K562 (cell line): ENCODE data around the gene HDAC6. TPM values are rescaled to one million over a fixed set of nuclear protein-coding genes. Genes with fewer than 3 reads are reported as not detected.

ENCODE experiments used
- AFF4 ChIP-seq: sonication (generic); formaldehyde crosslinking; IDR thresholded peaks from 2 replicates; pipeline ENCODE4 v1.8.0; 2023; ENCODE audit warnings: mild to moderate bottlenecking, missing genetic modification reagents
- C11orf30 ChIP-seq: fragments of 450-650 bp; IDR thresholded peaks from 2 replicates; pipeline ENCODE4 v1.6.1; 2016; ENCODE audit warnings: low read depth, mild to moderate bottlenecking
- DDX20 ChIP-seq: fragments of 450-650 bp; IDR thresholded peaks from 2 replicates; pipeline ENCODE4 v1.6.1; 2016; ENCODE audit warnings: missing genetic modification characterization, low read depth, mild to moderate bottlenecking, missing compliant biosample characterization, moderate library complexity
- ETS2 ChIP-seq: IDR thresholded peaks from 2 replicates; pipeline ENCODE4 v1.6.1; 2016; ENCODE audit warnings: borderline replicate concordance, missing genetic modification characterization, mild to moderate bottlenecking, moderate library complexity, missing compliant biosample characterization; ENCODE audit not compliant: poor library complexity, severe bottlenecking
- HSF4 ChIP-seq: fragments of 250-450 bp; sonication (Bioruptor Pico); IDR thresholded peaks from 2 replicates; pipeline ENCODE4 v2.1.2; 2022; ENCODE audit warnings: mild to moderate bottlenecking, moderate library complexity, borderline replicate concordance
- IRF2 ChIP-seq: sonication (generic); formaldehyde crosslinking; IDR thresholded peaks from 2 replicates; pipeline ENCODE4 v1.8.1; 2022; ENCODE audit warnings: mild to moderate bottlenecking, missing genetic modification reagents
- LCOR ChIP-seq: sonication (generic); formaldehyde crosslinking; IDR thresholded peaks from 2 replicates; pipeline ENCODE4 v1.8.0; 2022; ENCODE audit warnings: mild to moderate bottlenecking, missing genetic modification reagents
- MAX ChIP-seq: sonication (generic); formaldehyde crosslinking; IDR thresholded peaks from 2 replicates; pipeline ENCODE4 v1.9.0; 2022; ENCODE audit warnings: mild to moderate bottlenecking, missing genetic modification reagents
- RAD51 ChIP-seq: fragments of 450-650 bp; IDR thresholded peaks from 2 replicates; pipeline ENCODE4 v1.7.1; 2016; ENCODE audit warnings: low read depth, mild to moderate bottlenecking, borderline replicate concordance
- SMAD3 ChIP-seq: fragments of 450-650 bp; formaldehyde crosslinking; conservative IDR thresholded peaks from 2 replicates; pipeline ENCODE4 v1.4.0; 2020; ENCODE audit warnings: mild to moderate bottlenecking
- SMARCB1 ChIP-seq: IDR thresholded peaks from 2 replicates; pipeline ENCODE4 v1.6.1; 2011; ENCODE audit warnings: improper control_type of control experiment, low read depth; ENCODE audit not compliant: insufficient read length
- TAF7 ChIP-seq: fragments of 450-650 bp; IDR thresholded peaks from 2 replicates; pipeline ENCODE4 v1.6.1; 2016; ENCODE audit warnings: missing genetic modification characterization, missing compliant biosample characterization
- TAL1 ChIP-seq: fragments of 450-650 bp; IDR thresholded peaks from 2 replicates; pipeline ENCODE4 v1.6.1; 2016; ENCODE audit warnings: mild to moderate bottlenecking
- TFAM ChIP-seq: fragments of 250-450 bp; sonication (Bioruptor Pico); conservative IDR thresholded peaks from 2 replicates; pipeline ENCODE4 v1.5.0; 2021; ENCODE audit warnings: mild to moderate bottlenecking, moderate library complexity
- THRB ChIP-seq: fragments of 450-650 bp; formaldehyde crosslinking; conservative IDR thresholded peaks from 2 replicates; pipeline ENCODE4 v1.4.0; 2022; ENCODE audit warnings: mild to moderate bottlenecking, missing genetic modification characterization
- ZMIZ1 ChIP-seq, 2 experiments: fragments of 150-350 bp in 1 of 2; IDR thresholded peaks; 2 replicates each; pipeline ENCODE4 v1.6.1; 2012 to 2016; ENCODE audit warnings: low read depth in 2 of 2, low read length in 2 of 2, mild to moderate bottlenecking in 1 of 2, moderate library complexity in 1 of 2
- ZNF146 ChIP-seq: IDR thresholded peaks from one replicate; pipeline ENCODE4 v1.6.1; 2018; ENCODE audit warnings: missing compliant biosample characterization; ENCODE audit not compliant: unreplicated experiment
- ZNF23 ChIP-seq: fragments of 250-450 bp; sonication (Bioruptor Pico); IDR thresholded peaks from 2 replicates; pipeline ENCODE4 v1.4.0; 2020; ENCODE audit warnings: mild to moderate bottlenecking
- ZNF282 ChIP-seq: sonication (generic); formaldehyde crosslinking; IDR thresholded peaks from 2 replicates; pipeline ENCODE4 v1.8.1; 2023; ENCODE audit warnings: missing genetic modification reagents
- polyA plus RNA-seq, 8 experiments: library from polyadenylated mRNA; depleted of rRNA in 4 of 8; stranded (reverse) in 5 of 8; unstranded in 3 of 8; fragments of >200 nt; fragmentation: Nextera tagmentation in 2 of 8; fragmentation: Illumina TruSeq in 1 of 8; extraction: Ambion mirVana in 2 of 8; extraction: Trizol in 1 of 8; gene quantifications; 2 replicates each; pipeline versions ENCODE4 v1.2.1 to v1.2.3, GENCODE V29; 2011 to 2014; ENCODE audit warnings: inconsistent platforms in 1 of 8, missing spikeins in 1 of 8
- total RNA-seq, 7 experiments: library from RNA; depleted of rRNA in 6 of 7; stranded (reverse); fragments of >200 nt in 6 of 7; fragmentation: Illumina TruSeq in 2 of 7; extraction: Trizol in 2 of 7; gene quantifications; 2 replicates each; pipeline versions ENCODE4 v1.2.1 to v1.2.3, GENCODE V29; 2011 to 2021; ENCODE audit warnings: low replicate concordance in 1 of 7

Gene HDAC6
- total and polyA plus RNA-seq, 9 of the 15 experiments (the other 6 are each of a cell fraction or from before 2014, with no cell fraction given) = 29.9 to 101 (median 71.2) TPM

- TF ChIP-seq AFF4 (CRISPR knock-in tag) (no peak), ETS2 (tag) (no peak), TFAM (CRISPR knock-in tag) (no peak), SMARCB1 (no peak), TAF7 (no peak), TAL1 (peak; percentile 51; the same call in 1 of the 2 replicates), RAD51 (no peak), ZNF282 (CRISPR knock-in tag) (no peak), SMAD3 (no peak), IRF2 (no peak), ZNF23 (CRISPR knock-in tag) (no peak), MAX (CRISPR knock-in tag) (peak; percentile 36; the same call in 1 of the 2 replicates), C11orf30 (no peak), ZNF146 (CRISPR knock-in tag) (no peak), THRB (CRISPR knock-in tag) (no peak), LCOR (CRISPR knock-in tag) (peak; percentile 20; the same call in 1 of the 2 replicates), ZMIZ1 (IDR thresholded peaks at IDR 0.05; ENCODE audit: low read depth in 2 of 2, low read length in 2 of 2) (no peak), DDX20 (tag) (no peak), HSF4 (CRISPR knock-in tag) (no peak)
Measured at GRCh38 chrX:48794911-48795515, 6.9 kb upstream of the HDAC6 start (continued).
